Lung (tissue), 12 donors: Measurements from ENCODE around the gene TJP2. TPM values are rescaled to one million over a fixed set of nuclear protein-coding genes. Genes with fewer than 3 reads are reported as not detected.

Source experiments
- ATAC-seq: fragments of 200-7000 bp; cut with Tn5 transposase; one replicate; pipeline ENCODE4 v1.9.1; 2020; ENCODE audit warnings: moderate number of reproducible peaks; ENCODE audit not compliant: insufficient read depth, low FRiP score
- DNase-seq, 3 donors: peaks; one replicate each; pipeline ENCODE4 v3.0.0-alpha.2; 2013 to 2017
- H3K27ac ChIP-seq, 2 donors: one replicate each; pipeline ENCODE4 v1.5.1; 2013; ENCODE audit warnings: mild to moderate bottlenecking in 2 of 2, moderate library complexity in 2 of 2, control low read depth in 1 of 2, inconsistent platforms in 1 of 2, low read depth in 1 of 2, low read length in 1 of 2
- H3K27me3 ChIP-seq, 3 donors: one replicate each; pipeline ENCODE4 v1.5.1; 2013; ENCODE audit warnings: low read length in 2 of 3; ENCODE audit not compliant: control insufficient read depth in 3 of 3, insufficient read depth in 3 of 3
- H3K36me3 ChIP-seq, 4 donors: one replicate each; pipeline ENCODE4 v1.5.1; 2013; ENCODE audit warnings: low read length in 4 of 4, mild to moderate bottlenecking in 1 of 4, moderate library complexity in 1 of 4; ENCODE audit not compliant: control insufficient read depth in 4 of 4, insufficient read depth in 4 of 4
- H3K4me1 ChIP-seq, 5 donors: one replicate each; pipeline ENCODE4 v1.5.1; 2013; ENCODE audit warnings: low read length in 5 of 5, mild to moderate bottlenecking in 2 of 5, moderate library complexity in 1 of 5; ENCODE audit not compliant: control insufficient read depth in 5 of 5, insufficient read depth in 5 of 5
- H3K4me3 ChIP-seq: one replicate; pipeline ENCODE4 v1.5.1; 2013; ENCODE audit warnings: mild to moderate bottlenecking, control low read depth, moderate library complexity
- H3K9ac ChIP-seq, 2 donors: one replicate each; pipeline ENCODE4 v1.5.1; 2013; ENCODE audit warnings: low read length in 2 of 2, control low read depth in 1 of 2; ENCODE audit not compliant: insufficient read depth in 1 of 2
- H3K9me3 ChIP-seq, 4 donors: one replicate each; pipeline ENCODE4 v1.5.1; 2013; ENCODE audit warnings: low read length in 3 of 4, mild to moderate bottlenecking in 1 of 4, moderate library complexity in 1 of 4; ENCODE audit not compliant: control insufficient read depth in 4 of 4, insufficient read depth in 3 of 4
- CTCF ChIP-seq: IDR thresholded peaks from 2 replicates; pipeline ENCODE4 v1.5.1; 2012; ENCODE audit warnings: mild to moderate bottlenecking; ENCODE audit errors: control extremely low read depth, extremely low read depth
- WGBS, 2 donors: extraction: QIAGEN DNeasy Blood & Tissue Kit; methylation state at CpG; one replicate each; pipeline ENCODE4 v1.1.7; 2013; 5-methylcytosine and 5-hydroxymethylcytosine counted together
- polyA plus RNA-seq, 2 donors: library from polyadenylated mRNA; stranded (reverse); fragments of 200-250 nt; gene quantifications; one replicate each; pipeline ENCODE4 v1.2.1, GENCODE V29; 2013
- total RNA-seq, 2 donors: library from RNA; depleted of rRNA in 1 of 2; stranded (reverse); fragments of >200 nt in 1 of 2; gene quantifications; one replicate each; pipeline ENCODE4 v1.2.1, GENCODE V29; 2014 to 2021
- donor health status: control.
- donor health status: control.
- donor health status: Bipolar disorder and iron deficiency.
- donor health status: healthy.
- donor health status: DM: yes; HTN: yes; CAD: no.

The TJP2 gene
- total and polyA plus RNA-seq, 4 donors: 39.3 to 181 (median 73.6) TPM

GRCh38 chr9:69279084-69279731 lies 105.1 kb downstream of the TJP2 start:
- no peak for DNase-seq
- H3K4me3 ChIP-seq: no peak overlapping the region
- 78 to 89% methylated on average over 5 of the region's 5 CpGs for WGBS, 2 donors
- no peaks in the 10 kb centered on the region for H3K36me3 ChIP-seq
- peaks cover 0 to 6% (median 0%) of the 10 kb centered on the region in 5 donors for H3K4me1 ChIP-seq
- no peak for ATAC-seq
- H3K27me3 ChIP-seq: no peaks in the 10 kb centered on the region
- no peak for TF ChIP-seq CTCF
- peaks cover 0 to 2% (median 0%) of the 10 kb centered on the region in 4 donors for H3K9me3 ChIP-seq
- H3K9ac ChIP-seq: no peak overlapping the region
- no peak overlapping the region for H3K27ac ChIP-seq

GRCh38 chr9:69279733-69280132 lies 105.7 kb downstream of the TJP2 start:
- ATAC-seq (no peak), DNase-seq (no peak)
- Histone ChIP-seq H3K27me3 (no peaks in the 10 kb centered on the region), H3K4me1 (peaks cover 0 to 6% (median 0%) of the 10 kb centered on the region in 5 donors), H3K4me3 (no peak overlapping the region), H3K9me3 (no peaks in the 10 kb centered on the region), H3K36me3 (no peaks in the 10 kb centered on the region), H3K27ac (no peak overlapping the region), H3K9ac (no peak overlapping the region)
- WGBS, 2 donors: 59 to 75% methylated on average over 3 of the region's 3 CpGs
- no peak for TF ChIP-seq CTCF

GRCh38 chr9:69283003-69283402 lies 108.9 kb downstream of the TJP2 start:
- DNase-seq (peak in 1 of 3 donors; percentile 28), ATAC-seq (no peak)
- H3K4me1 ChIP-seq: peaks cover 0 to 6% (median 0%) of the 10 kb centered on the region in 5 donors
- H3K9me3 ChIP-seq: no peaks in the 10 kb centered on the region
- H3K27me3 ChIP-seq: no peaks in the 10 kb centered on the region
- H3K9ac ChIP-seq: no peak overlapping the region
- H3K27ac ChIP-seq: no peak overlapping the region
- no peak for TF ChIP-seq CTCF
- H3K4me3 ChIP-seq: no peak overlapping the region
- 65 to 78% methylated on average over 2 of the region's 2 CpGs for WGBS, 2 donors
- H3K36me3 ChIP-seq: no peaks in the 10 kb centered on the region

GRCh38 chr9:69292078-69292477 lies 118.0 kb downstream of the TJP2 start:
- no peaks in the 10 kb centered on the region for H3K27me3 ChIP-seq
- TF ChIP-seq CTCF: no peak
- no peak overlapping the region for H3K4me3 ChIP-seq
- no peak overlapping the region for H3K9ac ChIP-seq
- H3K4me1 ChIP-seq: peaks cover under 1 to 13% (median 6%) of the 10 kb centered on the region in 5 donors
- no peaks in the 10 kb centered on the region for H3K9me3 ChIP-seq
- H3K27ac ChIP-seq: no peak overlapping the region
- DNase-seq (no peak), ATAC-seq (no peak)
- no peaks in the 10 kb centered on the region for H3K36me3 ChIP-seq
- 91 to 92% methylated on average over 3 of the region's 3 CpGs for WGBS, 2 donors
